ENCODE data around the gene CDC27. TPM values are rescaled to one million over a fixed set of nuclear protein-coding genes. Genes with fewer than 3 reads are reported as not detected.

The CDC27 gene
- polyA plus RNA-seq, 3 donors: 19.7 to 52.0 (median 33.0) TPM

DNA sequence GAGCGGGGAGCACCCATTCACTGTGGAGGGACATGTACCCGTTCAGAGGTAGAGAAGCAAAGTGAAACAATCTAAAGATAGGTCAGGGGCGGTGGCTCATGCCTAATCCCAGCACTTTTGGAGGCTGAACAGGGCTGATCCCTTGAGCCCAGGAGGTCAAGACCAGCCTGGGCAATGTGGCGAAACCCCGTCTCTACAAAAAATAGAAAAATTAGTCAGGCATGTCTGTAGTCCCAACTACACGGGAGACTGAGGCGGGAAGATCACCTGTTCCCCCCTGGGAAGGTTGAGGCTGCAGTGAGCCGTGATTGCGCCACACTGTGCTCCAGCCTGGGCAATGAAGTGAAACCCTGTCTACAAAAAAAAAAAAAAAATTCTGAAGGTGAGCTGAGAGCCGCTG, 41.8 kb upstream of the CDC27 start:
- H3K4me1 ChIP-seq (ENCODE audit: control insufficient read depth in 1 of 2, insufficient read depth in 2 of 2, low read length in 2 of 2): peaks cover 9 to 14% of the 10 kb centered on the region in 2 donors

DNA sequence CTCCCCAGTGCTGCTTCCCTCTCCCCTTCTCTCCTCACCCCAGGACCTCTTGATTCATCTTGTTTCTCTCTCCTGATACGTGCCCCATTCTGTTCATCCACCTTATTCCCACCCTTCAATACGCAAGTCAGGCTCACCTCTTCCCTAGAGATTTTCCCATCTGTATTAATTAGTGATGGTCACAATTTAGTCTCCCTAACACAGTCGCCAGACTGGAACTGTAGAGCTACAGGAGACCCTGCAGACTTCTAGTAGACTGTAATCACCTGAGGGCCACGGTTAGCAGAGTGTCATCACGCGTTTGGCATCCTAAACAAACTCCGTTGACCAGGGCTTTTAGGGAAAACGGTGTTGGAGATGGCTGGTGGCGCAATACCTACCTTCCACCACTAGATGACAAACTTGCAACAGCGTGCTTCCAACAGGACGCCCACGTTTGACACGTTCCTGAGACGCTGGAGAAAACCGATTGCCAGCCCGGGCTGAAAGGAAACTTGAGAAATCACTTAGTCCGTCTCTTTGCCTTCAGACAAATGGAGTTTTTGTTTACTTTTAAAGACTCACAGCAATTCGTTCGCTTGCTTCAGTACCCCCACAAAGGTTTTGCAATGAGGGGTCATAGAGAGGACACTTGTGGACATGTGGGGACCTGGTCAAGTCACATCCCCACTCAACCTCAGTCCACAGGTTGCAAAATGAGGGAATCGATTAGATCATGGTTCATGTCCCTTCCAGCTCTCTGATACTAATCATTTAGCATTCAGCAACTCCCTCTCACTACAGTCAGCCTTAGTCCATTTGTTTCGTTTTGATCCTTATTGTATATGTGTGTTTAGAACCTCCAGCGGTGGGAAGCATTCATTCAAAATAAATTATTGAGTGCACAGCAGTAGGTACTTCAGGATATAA, 40.7 kb upstream of the CDC27 start:
- Histone ChIP-seq H3K4me1 (ENCODE audit: control insufficient read depth in 1 of 2, insufficient read depth in 2 of 2, low read length in 2 of 2) (peaks cover 17 to 24% of the 10 kb centered on the region in 2 donors), H2AFZ (ENCODE audit: insufficient read depth, low read depth, low read length, poor library complexity, severe bottlenecking) (peak overlapping the region; percentile 55), H3K27me3 (ENCODE audit: control insufficient read depth in 2 of 2, insufficient read depth in 2 of 2, low read length in 2 of 2) (no peaks in the 10 kb centered on the region), H3K79me2 (ENCODE audit: insufficient read depth, low read length) (no peaks in the 10 kb centered on the region), H3K9ac (ENCODE audit: insufficient read depth, low read length, poor library complexity, severe bottlenecking) (no peak overlapping the region), H3K4me3 (replicated peaks in 1 of 3; ENCODE audit: low read depth in 2 of 3, low read length in 3 of 3) (peak overlapping the region in 2 of 3 experiments; percentile 13 to 55), H3K27ac (ENCODE audit: low read depth in 1 of 2, low read length in 2 of 2) (no peak overlapping the region), H3K36me3 (replicated peaks in 1 of 2; ENCODE audit: control insufficient read depth in 1 of 2, insufficient read depth in 2 of 2, low read length in 2 of 2) (no peaks in the 10 kb centered on the region), H3K9me3 (replicated peaks in 1 of 2; ENCODE audit: control insufficient read depth in 1 of 2, insufficient read depth in 1 of 2, low read length in 2 of 2) (no peaks in the 10 kb centered on the region), H3K4me2 (replicated peaks; ENCODE audit: extremely low read depth, low read length, poor library complexity, severe bottlenecking) (peak overlapping the region; percentile 69), H4K20me1 (ENCODE audit: insufficient read depth, low read length) (no peaks in the 10 kb centered on the region)
- H3K27ac Mint-ChIP-seq: peak overlapping the region in 2 of 7 donors; percentile 43 to 82
- no peaks in the 10 kb centered on the region for H3K36me3 Mint-ChIP-seq
- intact Hi-C loops (cut with micrococcal nuclease): loop anchor here (2.0 to 5.0 kb wide), 2 partner anchors 83 to 85 kb away; no protein-coding TSS in a partner anchor
- peak overlapping the region; percentile 45 to 83 for H3K4me3 Mint-ChIP-seq
- 0% methylated on average over 8 of the region's 22 CpGs for WGBS (ENCODE audit: insufficient coverage)
- no peaks in the 10 kb centered on the region for H3K9me3 Mint-ChIP-seq
- TF ChIP-seq, protein P1, sequence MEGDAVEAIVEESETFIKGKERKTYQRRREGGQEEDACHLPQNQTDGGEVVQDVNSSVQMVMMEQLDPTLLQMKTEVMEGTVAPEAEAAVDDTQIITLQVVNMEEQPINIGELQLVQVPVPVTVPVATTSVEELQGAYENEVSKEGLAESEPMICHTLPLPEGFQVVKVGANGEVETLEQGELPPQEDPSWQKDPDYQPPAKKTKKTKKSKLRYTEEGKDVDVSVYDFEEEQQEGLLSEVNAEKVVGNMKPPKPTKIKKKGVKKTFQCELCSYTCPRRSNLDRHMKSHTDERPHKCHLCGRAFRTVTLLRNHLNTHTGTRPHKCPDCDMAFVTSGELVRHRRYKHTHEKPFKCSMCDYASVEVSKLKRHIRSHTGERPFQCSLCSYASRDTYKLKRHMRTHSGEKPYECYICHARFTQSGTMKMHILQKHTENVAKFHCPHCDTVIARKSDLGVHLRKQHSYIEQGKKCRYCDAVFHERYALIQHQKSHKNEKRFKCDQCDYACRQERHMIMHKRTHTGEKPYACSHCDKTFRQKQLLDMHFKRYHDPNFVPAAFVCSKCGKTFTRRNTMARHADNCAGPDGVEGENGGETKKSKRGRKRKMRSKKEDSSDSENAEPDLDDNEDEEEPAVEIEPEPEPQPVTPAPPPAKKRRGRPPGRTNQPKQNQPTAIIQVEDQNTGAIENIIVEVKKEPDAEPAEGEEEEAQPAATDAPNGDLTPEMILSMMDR (IDR thresholded peaks at IDR 0.05): peak; percentile 87
- H3K4me1 Mint-ChIP-seq: peaks cover 26% of the 10 kb centered on the region
- peaks cover 8 to 11% (median 10%) of the 10 kb centered on the region in 3 donors for H3K27me3 Mint-ChIP-seq (ENCODE audit: low read depth in 3 of 3)
- peak; percentile 68 to 82 (median 76) for DNase-seq

More for the DNA sequence above, 41.8 kb upstream of the CDC27 start:
- peaks cover 15% of the 10 kb centered on the region for H3K4me1 Mint-ChIP-seq
- no peaks in the 10 kb centered on the region for H3K27me3 ChIP-seq (ENCODE audit: control insufficient read depth in 2 of 2, insufficient read depth in 2 of 2, low read length in 2 of 2)
- peak overlapping the region in 1 of 2 donors; percentile 49 for H3K4me3 Mint-ChIP-seq
- H3K27ac ChIP-seq (ENCODE audit: low read depth in 1 of 2, low read length in 2 of 2): no peak overlapping the region
- no peak for DNase-seq
- intact Hi-C loops (cut with micrococcal nuclease): loop anchor here in 1 of 2 donors (5.0 kb wide), 1 partner anchor 81 kb away; no protein-coding TSS in a partner anchor
- H3K36me3 Mint-ChIP-seq: no peaks in the 10 kb centered on the region
- H3K9ac ChIP-seq (ENCODE audit: insufficient read depth, low read length, poor library complexity, severe bottlenecking): no peak overlapping the region
- peaks cover 8 to 11% (median 10%) of the 10 kb centered on the region in 3 donors for H3K27me3 Mint-ChIP-seq (ENCODE audit: low read depth in 3 of 3)
- no peaks in the 10 kb centered on the region for H3K9me3 Mint-ChIP-seq
- no peak overlapping the region for H3K4me2 ChIP-seq (replicated peaks; ENCODE audit: extremely low read depth, low read length, poor library complexity, severe bottlenecking)
- TF ChIP-seq, protein P1 (IDR thresholded peaks at IDR 0.05): no peak
- peak overlapping the region in 3 of 7 donors; percentile 5 to 54 (median 18) for H3K27ac Mint-ChIP-seq
- 93% methylated on average over 7 of the region's 10 CpGs for WGBS (ENCODE audit: insufficient coverage)
- no peak overlapping the region for H3K4me3 ChIP-seq (replicated peaks in 1 of 3; ENCODE audit: low read depth in 2 of 3, low read length in 3 of 3)
- no peaks in the 10 kb centered on the region for H4K20me1 ChIP-seq (ENCODE audit: insufficient read depth, low read length)
- H3K36me3 ChIP-seq (replicated peaks in 1 of 2; ENCODE audit: control insufficient read depth in 1 of 2, insufficient read depth in 2 of 2, low read length in 2 of 2): no peaks in the 10 kb centered on the region
- H3K79me2 ChIP-seq (ENCODE audit: insufficient read depth, low read length): no peaks in the 10 kb centered on the region
- H2AFZ ChIP-seq (ENCODE audit: insufficient read depth, low read depth, low read length, poor library complexity, severe bottlenecking): no peak overlapping the region
- H3K9me3 ChIP-seq (replicated peaks in 1 of 2; ENCODE audit: control insufficient read depth in 1 of 2, insufficient read depth in 1 of 2, low read length in 2 of 2): no peaks in the 10 kb centered on the region
